ENCODE measurements around the gene TMX2. TPM values are rescaled to one million over a fixed set of nuclear protein-coding genes. Genes with fewer than 3 reads are reported as not detected.
"Not testable (repeated sequence)": the region's sequence is repeated elsewhere in the genome, so short reads cannot be mapped to it uniquely, and the experiment has no call there.

Gene TMX2, protein sequence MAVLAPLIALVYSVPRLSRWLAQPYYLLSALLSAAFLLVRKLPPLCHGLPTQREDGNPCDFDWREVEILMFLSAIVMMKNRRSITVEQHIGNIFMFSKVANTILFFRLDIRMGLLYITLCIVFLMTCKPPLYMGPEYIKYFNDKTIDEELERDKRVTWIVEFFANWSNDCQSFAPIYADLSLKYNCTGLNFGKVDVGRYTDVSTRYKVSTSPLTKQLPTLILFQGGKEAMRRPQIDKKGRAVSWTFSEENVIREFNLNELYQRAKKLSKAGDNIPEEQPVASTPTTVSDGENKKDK
- total RNA-seq, result 10 to 100 TPM; 41.3 to 49.3 TPM
- long read RNA-seq, donor 1, transcript TMX2-201 (8 exons, 1,631 nt), result major isoform, 13 of 19 reads
- long read RNA-seq, donor 1, partial matches to known transcripts, result 1 of 19 reads
- long read RNA-seq, donor 1, other reads (novel, unspliced or antisense), result 2 of 19 reads
- long read RNA-seq, donor 2, transcript TMX2-201 (8 exons, 1,631 nt), result major isoform, 105 of 141 reads
- long read RNA-seq, donor 2, transcript TMX2-202 (7 exons, 1,521 nt), result minor isoform, 14 of 141 reads
- long read RNA-seq, donor 2, transcript TMX2-207 (8 exons, 1,697 nt), result minor isoform, 11 of 141 reads
- long read RNA-seq, donor 2, partial matches to known transcripts, result 4 of 141 reads
- long read RNA-seq, donor 2, other reads (novel, unspliced or antisense), result 7 of 141 reads

DNA sequence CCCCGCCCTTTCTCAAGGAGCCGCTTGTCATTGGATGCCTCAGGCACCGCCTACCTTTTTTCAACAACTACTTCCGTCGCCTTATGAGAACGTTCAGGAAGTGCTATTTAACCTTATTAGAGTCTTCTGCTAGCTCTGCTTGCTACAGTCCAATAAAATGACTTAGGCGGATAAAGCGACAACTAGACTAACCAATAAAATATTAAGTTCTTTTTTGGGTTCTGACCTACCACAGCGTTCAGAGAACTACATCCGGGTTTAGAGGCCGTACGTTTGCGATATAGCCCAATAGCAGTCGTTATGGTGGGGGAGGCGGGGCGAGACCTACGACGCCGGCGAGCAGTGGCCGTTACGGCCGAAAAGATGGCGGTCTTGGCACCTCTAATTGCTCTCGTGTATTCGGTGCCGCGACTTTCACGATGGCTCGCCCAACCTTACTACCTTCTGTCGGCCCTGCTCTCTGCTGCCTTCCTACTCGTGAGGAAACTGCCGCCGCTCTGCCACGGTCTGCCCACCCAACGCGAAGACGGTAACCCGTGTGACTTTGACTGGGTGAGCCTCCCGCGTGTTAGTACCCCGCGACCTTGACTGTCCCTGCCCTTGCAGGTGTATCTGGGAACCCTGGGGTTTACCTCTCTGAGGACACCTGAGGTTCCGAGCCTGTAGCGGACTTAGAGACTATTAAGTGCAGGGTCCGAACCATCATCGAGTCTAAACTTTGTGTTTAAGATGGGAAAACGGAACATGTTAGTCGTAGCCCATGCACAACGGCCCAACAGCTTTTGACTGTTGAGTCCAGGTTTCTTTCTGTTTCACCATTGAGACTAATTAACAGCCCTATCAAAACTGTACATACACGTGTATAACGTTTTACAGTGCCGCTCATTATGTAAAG lies at the start of gene TMX2:
TSS of gene TMX2 (plus strand) at position 338 of the 895 bp plus-strand sequence. CDS start at position 364, 26 bp downstream.
- intact Hi-C loops (cut with DNase I), result no loop called here
- peak; percentile 98 for DNase-seq (ENCODE audit: low spot score)

DNA sequence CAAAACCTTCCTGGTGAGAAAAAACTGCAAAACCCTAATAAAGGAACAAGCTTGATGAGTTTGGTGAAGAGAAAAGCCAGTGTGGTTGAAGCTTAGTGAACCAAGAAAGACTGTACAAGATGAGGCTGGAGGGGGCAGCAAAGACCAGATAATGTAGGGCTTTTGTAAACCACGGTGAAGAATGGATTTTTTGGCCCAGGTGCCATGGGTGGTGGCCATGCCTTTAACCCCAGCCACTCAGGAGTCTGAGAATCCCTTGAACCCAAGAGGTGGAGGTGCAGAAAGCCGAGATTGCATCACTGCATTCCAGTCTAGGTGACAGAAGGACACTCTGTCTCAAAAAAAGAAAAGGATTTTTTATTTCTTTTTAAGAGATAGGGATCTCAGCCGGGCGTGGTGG lies 49.5 kb upstream of the TMX2 start:
- intact Hi-C loops (cut with DNase I), result loop anchor here in 1 of 2 donors (10.0 kb wide), 1 partner anchor 338 kb away; the partner anchor contains the start of gene TNKS1BP1
- DNase-seq (ENCODE audit: low spot score), result no peak

DNA sequence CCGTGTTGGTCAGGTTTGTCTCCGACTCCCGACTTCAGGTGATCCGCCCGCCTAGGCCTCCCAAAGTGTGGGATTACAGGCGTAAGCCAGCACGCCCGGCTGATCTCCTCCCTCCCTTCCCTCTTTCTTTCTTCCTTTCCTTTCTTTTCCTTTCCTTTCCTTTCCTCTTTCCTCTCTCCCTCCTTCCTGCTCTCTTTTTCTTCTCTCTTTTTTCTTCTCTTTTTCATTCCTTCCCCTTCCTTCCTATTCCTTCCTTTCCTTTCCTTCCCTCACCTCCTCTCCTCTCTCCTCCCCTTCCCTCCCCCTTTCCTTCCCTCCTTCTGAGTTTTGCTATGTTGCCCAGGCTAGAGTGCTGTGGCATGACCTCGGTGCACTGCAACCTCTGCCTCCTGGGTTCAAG lies 48.4 kb upstream of the TMX2 start:
- DNase-seq (ENCODE audit: low spot score), result no peak
- intact Hi-C loops (cut with DNase I), result loop anchor here in 1 of 2 donors (10.0 kb wide), 1 partner anchor 339 kb away; the partner anchor contains the start of gene TNKS1BP1

DNA sequence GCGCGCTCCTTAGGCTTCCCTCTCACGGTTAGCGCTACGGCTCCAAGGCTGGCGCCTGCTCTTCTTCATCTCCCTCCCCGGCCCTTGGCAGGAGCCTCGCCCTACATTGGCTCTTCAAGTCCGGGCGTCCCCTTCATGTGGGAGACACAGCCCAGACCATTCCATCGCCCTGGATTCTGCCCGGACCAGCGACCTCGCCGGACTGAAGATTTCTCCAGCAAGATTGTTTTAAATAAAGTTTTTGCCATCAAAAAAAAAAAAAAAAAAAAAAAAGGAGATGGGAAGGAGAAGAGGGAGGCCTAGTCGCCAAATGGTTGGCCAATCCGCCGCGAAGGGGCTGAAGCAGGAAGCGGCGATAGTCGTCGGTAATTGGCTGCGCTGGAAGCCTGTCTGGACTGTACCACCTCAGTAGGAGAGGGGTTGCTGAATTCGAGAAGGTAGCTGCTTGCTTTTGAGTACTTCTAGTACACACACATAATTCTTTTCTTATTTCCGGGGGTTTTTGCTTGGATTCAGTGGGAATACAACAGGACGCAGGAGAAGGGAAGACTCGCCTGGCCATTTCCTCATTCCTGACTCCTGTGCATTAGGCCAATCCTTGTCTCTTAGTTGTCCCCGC lies 45.2 kb upstream of the TMX2 start:
- peak; percentile 99 for DNase-seq (ENCODE audit: low spot score)
- intact Hi-C loops (cut with DNase I), result loop anchor here in 1 of 2 donors (10.0 kb wide), 1 partner anchor 342 kb away; the partner anchor contains the start of gene TNKS1BP1

- peak; percentile 100 for DNase-seq (ENCODE audit: low spot score)
- intact Hi-C loops (cut with DNase I), result loop anchor here in 1 of 2 donors (10.0 kb wide), 1 partner anchor 343 kb away; the partner anchor contains the start of gene TNKS1BP1
These were observed 44.5 kb upstream of the TMX2 start, which contains the start of gene ZDHHC5 for GRCh38 chr11:57667736-57668433. ZDHHC5 (plus strand) TSS chr11:57668114; CDS start chr11:57673091, 4,977 bp downstream.

DNA sequence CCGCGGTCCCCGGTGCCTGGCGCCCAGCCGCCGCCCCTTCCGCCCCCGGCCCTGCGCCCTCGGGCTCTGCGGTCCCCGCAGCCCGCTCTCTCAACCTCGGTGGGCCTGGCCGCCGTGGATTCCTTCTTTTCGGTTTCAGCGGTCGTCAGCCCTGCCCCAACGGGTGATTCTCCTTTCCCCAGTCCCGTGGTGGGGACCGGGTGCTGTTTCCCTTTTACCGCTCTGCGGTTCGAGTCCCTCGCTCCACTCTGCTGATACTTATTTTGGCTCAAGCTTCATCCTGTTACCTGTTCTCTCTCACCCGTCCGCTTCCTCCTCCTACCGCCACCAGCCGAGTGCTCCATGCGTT lies 44.0 kb upstream of the TMX2 start:
- no peak for DNase-seq (ENCODE audit: low spot score)
- intact Hi-C loops (cut with DNase I), result loop anchor here in 1 of 2 donors (10.0 kb wide), 1 partner anchor 344 kb away; the partner anchor contains the start of gene TNKS1BP1

DNA sequence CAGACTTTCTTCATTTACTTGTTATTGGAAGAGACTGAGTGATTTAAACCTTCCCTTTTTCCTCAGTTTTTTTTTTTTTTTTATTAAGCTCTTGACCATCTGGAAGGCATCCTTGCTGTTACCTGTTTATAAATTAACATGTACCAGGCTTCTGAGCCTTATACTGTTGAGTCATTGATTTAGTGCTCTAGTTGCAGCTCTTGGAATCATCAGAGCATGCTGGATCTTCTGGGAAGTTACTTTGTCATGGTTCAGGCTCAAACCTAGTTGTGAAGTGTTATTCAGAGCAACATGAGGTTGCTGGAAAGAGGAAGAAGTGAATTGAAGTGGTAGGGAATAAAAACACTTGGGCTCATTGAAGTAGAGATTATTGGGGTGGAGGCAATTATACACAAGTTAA lies 38.1 kb upstream of the TMX2 start:
- intact Hi-C loops (cut with DNase I), result no loop called here
- DNase-seq (ENCODE audit: low spot score), result no peak

DNA sequence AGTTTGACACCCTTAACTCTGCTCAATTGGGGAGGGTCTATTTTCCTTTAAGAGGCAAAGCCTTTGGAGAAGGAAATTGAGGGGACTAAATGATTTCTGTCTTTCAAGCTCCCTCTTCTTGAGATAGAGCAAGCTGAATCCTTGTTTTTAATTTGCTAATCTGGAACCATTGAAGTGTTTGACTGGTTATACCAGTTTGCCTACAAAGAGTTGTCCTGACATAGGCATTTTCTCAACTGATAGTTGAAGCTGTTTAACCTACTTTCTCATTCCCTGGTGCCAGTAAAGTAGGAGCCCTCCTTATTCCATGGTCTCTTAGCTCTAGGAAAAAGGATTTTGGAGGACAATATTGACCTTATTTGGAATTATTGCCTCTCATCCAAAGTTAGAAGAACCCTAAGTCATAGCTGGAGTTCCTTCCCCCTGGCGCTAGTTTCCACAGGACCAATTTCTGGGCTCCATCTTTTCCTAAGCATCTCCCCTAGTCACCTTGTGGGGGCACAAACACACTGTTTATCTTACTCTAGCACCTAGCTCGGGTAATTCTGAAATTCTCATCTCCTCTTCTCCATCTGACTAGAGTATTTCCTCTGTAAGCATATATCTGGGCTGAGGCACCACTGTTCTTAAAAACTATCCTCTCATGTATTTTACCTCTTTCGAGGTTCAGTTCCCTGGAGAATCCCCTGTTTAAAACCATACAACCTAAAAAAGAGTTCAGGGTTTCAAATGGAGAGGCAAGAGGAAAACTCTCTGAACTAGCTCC lies 37.0 kb upstream of the TMX2 start:
- intact Hi-C loops (cut with DNase I), result no loop called here
- no peak for DNase-seq (ENCODE audit: low spot score)

DNA sequence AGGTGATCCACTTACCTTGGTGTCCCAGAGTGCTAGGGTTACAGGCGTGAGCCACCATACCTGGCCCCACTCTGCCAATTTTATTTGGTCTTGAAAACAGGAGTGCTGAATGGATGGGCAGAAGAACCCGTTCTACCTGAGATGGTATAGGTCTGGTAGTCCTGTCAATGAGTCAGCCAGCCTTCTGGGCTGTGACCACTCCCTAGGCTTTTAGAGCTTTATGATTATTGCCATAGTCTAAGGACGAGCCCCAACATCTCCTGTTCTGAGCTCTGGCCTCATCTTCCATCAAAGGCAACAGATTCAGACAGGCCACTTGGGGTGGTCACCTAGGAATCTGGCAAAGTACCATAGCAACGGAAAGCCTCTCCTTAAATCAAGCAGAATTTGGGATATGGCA lies 33.0 kb upstream of the TMX2 start:
- no peak for DNase-seq (ENCODE audit: low spot score)
- intact Hi-C loops (cut with DNase I), result no loop called here

- DNase-seq (ENCODE audit: low spot score), result no peak
- intact Hi-C loops (cut with DNase I), result no loop called here
These were observed 31.9 kb upstream of the TMX2 start for GRCh38 chr11:57680552-57680874.

GRCh38 chr11:57681168-57681567 lies 31.2 kb upstream of the TMX2 start:
- intact Hi-C loops (cut with DNase I), result no loop called here
- no peak for DNase-seq (ENCODE audit: low spot score)

DNA sequence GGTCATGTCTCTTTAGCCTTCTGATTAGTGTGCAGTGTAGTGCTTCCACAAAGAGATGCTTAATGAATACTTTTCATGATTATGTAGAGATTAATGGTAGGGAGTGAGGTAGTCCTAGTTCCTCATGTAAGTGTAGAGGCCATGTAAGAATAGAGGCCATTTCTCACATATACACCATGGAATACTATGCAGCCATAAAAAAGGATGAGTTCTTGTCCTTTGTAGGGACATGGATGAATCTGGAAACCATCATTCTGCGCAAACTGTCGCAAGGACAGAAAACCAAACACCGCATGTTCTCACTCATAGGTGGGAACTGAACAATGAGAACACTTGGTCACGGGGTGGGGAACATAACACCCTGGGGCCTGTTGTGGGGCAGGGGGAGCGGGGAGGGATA lies 21.9 kb upstream of the TMX2 start:
- DNase-seq (ENCODE audit: low spot score); intact Hi-C loops (cut with DNase I): not testable (repeated sequence)

- no peak for DNase-seq (ENCODE audit: low spot score)
- intact Hi-C loops (cut with DNase I), result no loop called here
These were observed 13.5 kb upstream of the TMX2 start for GRCh38 chr11:57698843-57699365.

GRCh38 chr11:57699813-57700212 lies 12.6 kb upstream of the TMX2 start:
- intact Hi-C loops (cut with DNase I), result no loop called here
- DNase-seq (ENCODE audit: low spot score), result no peak

GRCh38 chr11:57700425-57700824 lies 12.0 kb upstream of the TMX2 start:
- DNase-seq (ENCODE audit: low spot score), result no peak
- intact Hi-C loops (cut with DNase I), result no loop called here

DNA sequence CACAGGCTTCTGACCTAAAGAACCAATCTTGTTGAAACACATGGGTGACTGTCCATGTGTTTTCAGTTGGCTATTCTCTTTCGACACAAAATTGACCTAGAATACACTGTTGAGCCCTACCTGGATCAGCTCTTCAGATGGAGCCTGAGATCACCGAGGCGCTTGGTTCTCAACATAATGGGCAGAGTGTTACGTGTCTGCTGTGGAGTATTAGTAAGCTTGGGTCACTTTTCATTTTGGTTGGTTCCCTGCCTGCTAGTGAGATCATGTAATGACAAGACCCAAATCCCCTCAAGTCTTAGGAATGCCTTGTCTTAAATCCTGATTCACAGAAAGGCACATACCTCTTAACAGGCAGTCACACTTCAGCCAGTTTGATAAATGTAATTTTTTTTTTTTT lies 9.1 kb upstream of the TMX2 start:
- intact Hi-C loops (cut with DNase I), result no loop called here
- no peak for DNase-seq (ENCODE audit: low spot score)

- intact Hi-C loops (cut with DNase I), result no loop called here
- DNase-seq (ENCODE audit: low spot score), result no peak
These were observed 7.5 kb upstream of the TMX2 start for GRCh38 chr11:57704932-57705331.

Measured in posterior vena cava (tissue), 2 donors.